Ovary (tissue), 3 donors: ENCODE data around the gene KIF16B.

ENCODE experiments used
- CTCF ChIP-seq, 3 donors: fragments of 450-650 bp in 2 of 3; fragments of 200-600 bp in 1 of 3; IDR thresholded peaks; one replicate each; pipeline versions ENCODE4 v1.5.1 to v1.8.0; 2016 to 2022; ENCODE audit warnings: antibody characterized with exemption in 3 of 3, mild to moderate bottlenecking in 1 of 3
- EP300 ChIP-seq: sonication (generic); formaldehyde crosslinking; IDR thresholded peaks from one replicate; pipeline ENCODE4 v1.6.1; 2017; ENCODE audit warnings: antibody characterized with exemption
- POLR2A ChIP-seq: fragments of 450-650 bp; IDR thresholded peaks from one replicate; pipeline ENCODE4 v1.6.1; 2017; ENCODE audit warnings: antibody characterized with exemption, mild to moderate bottlenecking, moderate library complexity
- donor health status: DM: no; HTN: no; CAD: no.

GRCh38 chr20:16352751-16353416, 220.4 kb downstream of the KIF16B start:
- TF ChIP-seq CTCF (IDR thresholded peaks at IDR 0.05), result no peak
- TF ChIP-seq POLR2A, result no peak
- no peak for TF ChIP-seq EP300
